H1 (cell line): ENCODE measurements around the gene TCIRG1. TPM values are rescaled to one million over a fixed set of nuclear protein-coding genes. Genes with fewer than 3 reads are reported as not detected.
A peak's percentile ranks its signal among the peaks of the same experiment; 100 is the strongest.

Source experiments
- CTCF ChIA-PET: fragments of 300-600 bp; sonication (Branson Sonifier 250); formaldehyde crosslinking; loops from one replicate; lab custom pipeline; 2021; ENCODE audit not compliant: partially characterized antibody; lab: Charles Lee
- POLR2A ChIA-PET: fragments of 300-600 bp; sonication (Branson Sonifier 250); formaldehyde crosslinking; loops from one replicate; lab custom pipeline; 2021; ENCODE audit warnings: inconsistent platforms; ENCODE audit not compliant: partially characterized antibody; lab: Charles Lee
- DNase-seq, 2 experiments: peaks; one replicate each; pipeline versions ENCODE4 v3.0.0 to v3.0.0-alpha.2; 2010 to 2022; ENCODE audit warnings: low spot score in 2 of 2, low read depth in 1 of 2, mixed read lengths in 1 of 2
- FAIRE-seq: peaks from 2 replicates; lab custom pipeline; 2011; peaks lifted over from hg19 to GRCh38; lab: Jason Lieb, UNC
- H2AFZ ChIP-seq: 2 replicates; pipeline ENCODE4 v1.8.1; 2012; ENCODE audit warnings: low read length, inconsistent platforms
- H2AK5ac ChIP-seq: 2 replicates; pipeline ENCODE4 v1.6.1; 2013; ENCODE audit warnings: low read depth, low read length
- H2BK120ac ChIP-seq: replicated peaks from 2 replicates; pipeline ENCODE3; 2013; ENCODE audit warnings: low read depth, low read length, inconsistent platforms
- H2BK12ac ChIP-seq: 2 replicates; pipeline ENCODE4 v1.6.1; 2013; ENCODE audit warnings: low read depth, low read length
- H2BK15ac ChIP-seq: 2 replicates; pipeline ENCODE4 v1.6.1; 2013; ENCODE audit warnings: low read length
- H2BK20ac ChIP-seq: 2 replicates; pipeline ENCODE4 v1.6.1; 2013; ENCODE audit warnings: low read length
- H2BK5ac ChIP-seq: 2 replicates; pipeline ENCODE4 v1.6.1; 2013; ENCODE audit warnings: low read depth, low read length
- H3K14ac ChIP-seq: 2 replicates; pipeline ENCODE4 v1.6.1; 2013; ENCODE audit warnings: inconsistent platforms; ENCODE audit not compliant: insufficient read length
- H3K18ac ChIP-seq: 2 replicates; pipeline ENCODE4 v1.6.1; 2013; ENCODE audit warnings: low read length; ENCODE audit errors: extremely low read depth
- H3K23ac ChIP-seq: 2 replicates; pipeline ENCODE4 v1.6.1; 2013; ENCODE audit warnings: inconsistent platforms; ENCODE audit not compliant: insufficient read length
- H3K23me2 ChIP-seq: 2 replicates; pipeline ENCODE4 v1.6.1; 2013; ENCODE audit warnings: low read depth, low read length
- H3K27ac ChIP-seq: 2 replicates; pipeline ENCODE4 v1.6.1; 2011; ENCODE audit warnings: low read depth, low read length, inconsistent platforms
- H3K27me3 ChIP-seq, 4 experiments: replicated peaks in 1 of 4; 1 replicate in 1 of 4; 2 replicates in 3 of 4; pipeline versions ENCODE4 v1.6.1 to v1.8.1; 2011 to 2013; ENCODE audit warnings: low read length in 3 of 4, mild to moderate bottlenecking in 3 of 4, inconsistent platforms in 2 of 4, mixed read lengths in 2 of 4, moderate library complexity in 1 of 4; ENCODE audit not compliant: control insufficient read depth in 3 of 4, insufficient read depth in 3 of 4; ENCODE audit errors: extremely low read depth in 1 of 4
- H3K36me3 ChIP-seq, 4 experiments: 2 replicates each; pipeline versions ENCODE4 v1.6.1 to v1.8.1; 2011 to 2013; ENCODE audit warnings: mild to moderate bottlenecking in 4 of 4, low read length in 3 of 4, moderate library complexity in 2 of 4, control low read depth in 1 of 4, inconsistent platforms in 1 of 4; ENCODE audit not compliant: insufficient read depth in 4 of 4, control insufficient read depth in 2 of 4
- H3K4ac ChIP-seq: replicated peaks from 2 replicates; pipeline ENCODE3; 2013; ENCODE audit warnings: low read length, low read depth, mixed read lengths, inconsistent platforms; ENCODE audit not compliant: insufficient read length
- H3K4me1 ChIP-seq, 4 experiments: replicated peaks in 1 of 4; 1 replicate in 1 of 4; 2 replicates in 3 of 4; pipeline versions ENCODE4 v1.6.1 to v1.8.1; 2011 to 2013; ENCODE audit warnings: low read length in 3 of 4, inconsistent platforms in 2 of 4, mixed read lengths in 1 of 4; ENCODE audit not compliant: insufficient read depth in 4 of 4, control insufficient read depth in 3 of 4
- H3K4me2 ChIP-seq, 2 experiments: 2 replicates each; pipeline versions ENCODE4 v1.6.1 to v1.8.1; 2011 to 2013; ENCODE audit warnings: low read depth in 2 of 2, low read length in 2 of 2, control low read depth in 1 of 2, inconsistent platforms in 1 of 2, mild to moderate bottlenecking in 1 of 2; ENCODE audit not compliant: insufficient read depth in 1 of 2
- H3K4me3 ChIP-seq, 4 experiments: fragments of 200-600, 300-600 bp in 1 of 4; sonication (generic), shearing (Covaris generic), sonication (Bioruptor Twin) in 1 of 4; 2 replicates each; pipeline versions ENCODE4 v1.5.1 to v1.8.1; 2011 to 2016; ENCODE audit warnings: low read length in 4 of 4, low read depth in 3 of 4, control low read depth in 2 of 4, inconsistent platforms in 2 of 4, mild to moderate bottlenecking in 2 of 4, mixed read lengths in 1 of 4, moderate library complexity in 1 of 4; ENCODE audit not compliant: insufficient read depth in 2 of 4; ENCODE audit errors: extremely low read depth in 1 of 4
- H3K56ac ChIP-seq: replicated peaks from 2 replicates; pipeline ENCODE3; 2013; ENCODE audit warnings: low read depth, mild to moderate bottlenecking, mixed read lengths, low read length, inconsistent platforms; ENCODE audit not compliant: insufficient read length
- H3K79me1 ChIP-seq: 2 replicates; pipeline ENCODE4 v1.6.1; 2013; ENCODE audit warnings: low read depth, low read length, control low read depth
- H3K79me2 ChIP-seq, 2 experiments: 2 replicates each; pipeline versions ENCODE4 v1.6.1 to v1.8.1; 2012 to 2013; ENCODE audit warnings: low read length in 2 of 2, mild to moderate bottlenecking in 2 of 2, inconsistent platforms in 1 of 2; ENCODE audit not compliant: insufficient read depth in 2 of 2, control insufficient read depth in 1 of 2
- H3K9ac ChIP-seq, 4 experiments: replicated peaks in 1 of 4; 1 replicate in 1 of 4; 2 replicates in 3 of 4; pipeline versions ENCODE4 v1.6.1 to v1.8.1; 2011 to 2013; ENCODE audit warnings: low read depth in 3 of 4, low read length in 3 of 4, control low read depth in 2 of 4, mild to moderate bottlenecking in 2 of 4, moderate library complexity in 2 of 4, inconsistent platforms in 1 of 4; ENCODE audit errors: extremely low read depth in 1 of 4
- H3K9me3 ChIP-seq, 2 experiments: 2 replicates each; pipeline versions ENCODE4 v1.6.1 to v1.8.1; 2012 to 2013; ENCODE audit warnings: mild to moderate bottlenecking in 2 of 2, moderate library complexity in 2 of 2, control low read depth in 1 of 2, inconsistent platforms in 1 of 2, low read depth in 1 of 2, low read length in 1 of 2, mixed read lengths in 1 of 2; ENCODE audit not compliant: insufficient read depth in 2 of 2
- H4K20me1 ChIP-seq, 2 experiments: replicated peaks in 1 of 2; 2 replicates each; pipeline versions ENCODE3 to v1.8.1; 2011 to 2013; ENCODE audit warnings: inconsistent platforms in 2 of 2, low read length in 2 of 2, mild to moderate bottlenecking in 1 of 2; ENCODE audit not compliant: insufficient read depth in 2 of 2, control insufficient read depth in 1 of 2
- H4K5ac ChIP-seq: 2 replicates; pipeline ENCODE4 v1.6.1; 2013; ENCODE audit warnings: low read length, low read depth, mixed read lengths, inconsistent platforms; ENCODE audit not compliant: insufficient read length
- H4K8ac ChIP-seq: 2 replicates; pipeline ENCODE4 v1.8.0; 2013; ENCODE audit warnings: mild to moderate bottlenecking, moderate library complexity, low read length, inconsistent platforms; ENCODE audit not compliant: insufficient read depth; ENCODE audit errors: extremely low read depth
- H4K91ac ChIP-seq: replicated peaks from 2 replicates; pipeline ENCODE3; 2013; ENCODE audit warnings: low read length, mixed read lengths, inconsistent platforms; ENCODE audit not compliant: insufficient read length
- CTCF ChIP-seq, 3 experiments: IDR thresholded peaks; 1 replicate in 2 of 3; 2 replicates in 1 of 3; pipeline versions ENCODE4 v1.5.1 to v1.6.1; 2011; ENCODE audit warnings: low read length in 3 of 3, mild to moderate bottlenecking in 3 of 3, inconsistent platforms in 2 of 3, low read depth in 1 of 3, moderate library complexity in 1 of 3; ENCODE audit not compliant: insufficient read depth in 1 of 3; ENCODE audit errors: control extremely low read depth in 1 of 3
- KDM4A ChIP-seq: IDR thresholded peaks from one replicate; pipeline ENCODE4 v1.7.1; 2012; ENCODE audit warnings: low read depth, mild to moderate bottlenecking, moderate library complexity, low read length, inconsistent platforms; ENCODE audit not compliant: severe bottlenecking
- RAD21 ChIP-seq, 2 experiments: IDR thresholded peaks in 1 of 2; conservative IDR thresholded peaks in 1 of 2; 2 replicates each; pipeline ENCODE4 v1.6.1; 2011; ENCODE audit warnings: low read depth in 2 of 2, low read length in 2 of 2, improper control_type of control experiment in 1 of 2, inconsistent platforms in 1 of 2, mild to moderate bottlenecking in 1 of 2, moderate library complexity in 1 of 2
- RXRA ChIP-seq: IDR thresholded peaks from 2 replicates; pipeline ENCODE4 v1.6.1; 2011; ENCODE audit warnings: low read depth, mild to moderate bottlenecking, low read length, moderate library complexity; ENCODE audit not compliant: insufficient read depth
- WGBS, 2 experiments: shearing (Covaris generic) in 1 of 2; methylation state at CpG; one replicate each; pipeline versions ENCODE4 v1.1.6 to v1.1.7; 2013 to 2015; ENCODE audit warnings: low lambda C conversion rate in 2 of 2, mixed read lengths in 2 of 2, inconsistent platforms in 1 of 2, low coverage in 1 of 2, missing lambda C conversion rate in 1 of 2; ENCODE audit not compliant: insufficient replicate concordance in 2 of 2, insufficient coverage in 1 of 2, insufficient read length in 1 of 2; ENCODE audit errors: extremely low coverage in 1 of 2, missing lambda C conversion rate in 1 of 2; 5-methylcytosine and 5-hydroxymethylcytosine counted together
- polyA plus RNA-seq, 7 experiments: library from polyadenylated mRNA; depleted of rRNA in 3 of 7; stranded (reverse) in 5 of 7; unstranded in 2 of 7; fragments of >200 nt in 5 of 7; fragments of 200-250 nt in 2 of 7; gene quantifications; 1 replicate in 5 of 7; 2 replicates in 1 of 7; 4 replicates in 1 of 7; pipeline versions ENCODE4 v1.2.1 to v1.2.3, GENCODE V29; 2011 to 2013; ENCODE audit warnings: missing spikeins in 2 of 7, mixed read lengths in 2 of 7
- total RNA-seq: library from RNA; stranded (reverse); fragmentation: NEBNext Ultra II Directional; extraction: Animal tissue kit (Norgen Biotek cat#: 25700); gene quantifications from 2 replicates; pipeline ENCODE4 v1.2.1, GENCODE V29; 2021

TCIRG1 gene
- total and polyA plus RNA-seq, 2 of the 8 experiments (the other 6 are each of a cell fraction or from before 2014, with no cell fraction given) = 25.3 to 39.6 TPM

GRCh38 chr11:68025047-68025446 is 13.8 kb upstream of the TCIRG1 start:
- CTCF ChIA-PET = interaction anchor here (0.9 to 1.9 kb wide), 5 partner anchors 13 to 138 kb away, joined by 3 to 5 read pairs (median 4); no protein-coding TSS in a partner anchor
- H4K91ac ChIP-seq = no peak overlapping the region
- FAIRE-seq = no peak
- no peak overlapping the region for H3K4me2 ChIP-seq
- no peak overlapping the region for H3K4ac ChIP-seq
- H3K79me2 ChIP-seq = no peaks in the 10 kb centered on the region
- POLR2A ChIA-PET = interaction anchor here (0.8 to 1.5 kb wide), 2 partner anchors 10 kb away, joined by 3 to 4 read pairs; no protein-coding TSS in a partner anchor
- H2AFZ ChIP-seq = no peak overlapping the region
- no peak overlapping the region for H3K18ac ChIP-seq
- H3K23me2 ChIP-seq = no peaks in the 10 kb centered on the region
- H3K56ac ChIP-seq = no peak overlapping the region
- no peaks in the 10 kb centered on the region for H3K36me3 ChIP-seq
- no peak overlapping the region for H2AK5ac ChIP-seq
- H2BK12ac ChIP-seq = no peak overlapping the region
- H3K79me1 ChIP-seq = peaks cover 7% of the 10 kb centered on the region; the same call in 1 of the 2 replicates
- H3K14ac ChIP-seq = no peak overlapping the region
- no peak overlapping the region for H4K8ac ChIP-seq
- no peak overlapping the region for H3K9ac ChIP-seq
- H3K27ac ChIP-seq = no peak overlapping the region
- no peak overlapping the region for H2BK120ac ChIP-seq
- no peak overlapping the region for H2BK20ac ChIP-seq
- DNase-seq = no peak
- H2BK5ac ChIP-seq = no peak overlapping the region
- no peak overlapping the region for H3K23ac ChIP-seq
- peaks cover 0 to 15% (median 9%) of the 10 kb centered on the region in 4 experiments; a peak in 5 of 7 replicates for H3K4me1 ChIP-seq
- H4K20me1 ChIP-seq = no peaks in the 10 kb centered on the region
- no peaks in the 10 kb centered on the region for H3K9me3 ChIP-seq
- TF ChIP-seq RAD21 (IDR thresholded peaks at IDR 0.05 in 1 of 2, conservative IDR thresholded peaks at IDR 0.05 in 1 of 2; ENCODE audit: low read depth in 2 of 2, low read length in 2 of 2) (0 out of 4 replicates have a peak, but pooled peaks of 1 of the 2 experiments have one; percentile 9), CTCF (IDR thresholded peaks at IDR 0.05; ENCODE audit: control extremely low read depth in 1 of 3, insufficient read depth in 1 of 3, low read depth in 1 of 3, low read length in 3 of 3) (peak in 2 of 3 experiments; percentile 41 to 44; a peak in 3 of 4 replicates), KDM4A (no peak), RXRA (no peak)
- TF ChIP-seq, all 59 proteins: peak for 2
- H2BK15ac ChIP-seq = no peak overlapping the region
- no peak overlapping the region for H4K5ac ChIP-seq
- no peaks in the 10 kb centered on the region for H3K27me3 ChIP-seq
- 85% methylated on average over 5 of the region's 5 CpGs; no CpG with 5 or more reads in 1 of the 2 experiments for WGBS, 2 experiments
- H3K4me3 ChIP-seq = no peak overlapping the region
